ENCODE measurements around the gene LRRK2.

GRCh38 chr12:40215982-40216381 lies 8.8 kb upstream of the LRRK2 start:
- no peak for TF ChIP-seq CTCF (IDR thresholded peaks at IDR 0.05; ENCODE audit: low read depth, low read length, poor library complexity, severe bottlenecking)
- TF ChIP-seq EZH2phosphoT487 (IDR thresholded peaks at IDR 0.05; ENCODE audit: borderline replicate concordance, low read length) = no peak
